HTR-8/SVneo (cell line): ENCODE results near the gene INHBE.
"Not testable (repeated sequence)": the region's sequence is repeated elsewhere in the genome, so short reads cannot be mapped to it uniquely, and the experiment has no call there.

Experiments
- DNase-seq: peaks from one replicate; pipeline ENCODE4 v3.0.0; 2011; ENCODE audit warnings: low spot score, mixed read lengths; ENCODE audit not compliant: insufficient read length
- FAIRE-seq: peaks from 2 replicates; lab custom pipeline; 2011; peaks lifted over from hg19 to GRCh38; lab: Jason Lieb, UNC

INHBE gene

GRCh38 chr12:57490126-57490525, 35.0 kb downstream of the INHBE start:
- FAIRE-seq (no peak), DNase-seq (no peak)

GRCh38 chr12:57491393-57492280, 36.5 kb downstream of the INHBE start:
- DNase-seq (no peak), FAIRE-seq (no peak)

GRCh38 chr12:57495051-57495701, 40.1 kb downstream of the INHBE start:
- FAIRE-seq, DNase-seq: not testable (repeated sequence)

- FAIRE-seq: no peak
- DNase-seq: no peak
Measured at GRCh38 chr12:57496822-57497221, 41.7 kb downstream of the INHBE start.

- FAIRE-seq: peak; percentile 16
- DNase-seq: no peak
Measured at GRCh38 chr12:57497223-57498131, 42.4 kb downstream of the INHBE start.

- DNase-seq (no peak), FAIRE-seq (no peak)
Measured at GRCh38 chr12:57498132-57498502, 43.0 kb downstream of the INHBE start.

GRCh38 chr12:57498571-57498970, 43.5 kb downstream of the INHBE start:
- no peak for FAIRE-seq
- DNase-seq: no peak

GRCh38 chr12:57500213-57500612, 45.1 kb downstream of the INHBE start:
- DNase-seq: no peak
- FAIRE-seq: no peak

GRCh38 chr12:57502311-57502969, 47.3 kb downstream of the INHBE start:
- not testable (repeated sequence) for FAIRE-seq, DNase-seq

- FAIRE-seq, DNase-seq: not testable (repeated sequence)
Measured at GRCh38 chr12:57506541-57506940, 51.4 kb downstream of the INHBE start.
